NB4 (cell line): ENCODE data around the gene HSPB1.
A peak's percentile ranks its signal among the peaks of the same experiment; 100 is the strongest.

ENCODE experiments used
- CTCF ChIP-seq: IDR thresholded peaks from one replicate; pipeline ENCODE4 v1.5.1; 2012; ENCODE audit warnings: low read depth, low read length
- MYC ChIP-seq: IDR thresholded peaks from 2 replicates; pipeline ENCODE4 v1.6.1; 2011; ENCODE audit warnings: low read depth, low read length
- POLR2A ChIP-seq: IDR thresholded peaks from 2 replicates; pipeline ENCODE4 v1.6.1; 2011; ENCODE audit warnings: mild to moderate bottlenecking; ENCODE audit not compliant: insufficient read length; ENCODE audit errors: extremely low read depth
- TF ChIP-seq, protein P1 (sequence below): IDR thresholded peaks from 2 replicates; pipeline ENCODE4 v1.6.1; 2011; ENCODE audit warnings: low read depth, low read length

GRCh38 chr7:76330673-76331072 is 28.2 kb downstream of the HSPB1 start:
- TF ChIP-seq CTCF (peak; percentile 18), POLR2A (no peak), MYC (no peak)
- TF ChIP-seq, protein P1, sequence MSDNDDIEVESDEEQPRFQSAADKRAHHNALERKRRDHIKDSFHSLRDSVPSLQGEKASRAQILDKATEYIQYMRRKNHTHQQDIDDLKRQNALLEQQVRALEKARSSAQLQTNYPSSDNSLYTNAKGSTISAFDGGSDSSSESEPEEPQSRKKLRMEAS = no peak
